WTC11 (cell line): Measurements from ENCODE around the gene NTN5. TPM values are rescaled to one million over a fixed set of nuclear protein-coding genes. Genes with fewer than 3 reads are reported as not detected.

Experiments
- ATAC-seq: fragments of 200-7000 bp; cut with Tn5 transposase; 2 replicates; pipeline ENCODE4 v1.10.0; 2021; ENCODE audit warnings: mild to moderate bottlenecking, moderate library complexity
- CTCF ChIA-PET: fragments of 300-600 bp; sonication (Branson Sonifier 250); formaldehyde crosslinking; loops from one replicate; lab custom pipeline; 2021; ENCODE audit warnings: antibody characterized with exemption; lab: Charles Lee
- POLR2A ChIA-PET: fragments of 350-600 bp; sonication (Branson Sonifier 250); formaldehyde crosslinking; loops from one replicate; lab custom pipeline; 2021; ENCODE audit warnings: antibody characterized with exemption; lab: Charles Lee
- DNase-seq: peaks from one replicate; pipeline ENCODE4 v3.0.0; 2021; ENCODE audit warnings: low spot score
- H3K27ac Mint-ChIP-seq: 2 replicates; pipeline ENCODE4 v1.8.0; 2021; ENCODE audit warnings: mixed read lengths
- H3K27me3 Mint-ChIP-seq: 2 replicates; pipeline ENCODE4 v1.8.0; 2021; ENCODE audit warnings: low read depth, mild to moderate bottlenecking, moderate library complexity, mixed read lengths
- H3K36me3 Mint-ChIP-seq: 2 replicates; pipeline ENCODE4 v1.8.0; 2021; ENCODE audit warnings: mixed read lengths
- H3K4me1 Mint-ChIP-seq: 2 replicates; pipeline ENCODE4 v1.8.0; 2022; ENCODE audit warnings: mixed read lengths
- H3K4me3 Mint-ChIP-seq: 2 replicates; pipeline ENCODE4 v1.8.0; 2021; ENCODE audit warnings: mild to moderate bottlenecking, moderate library complexity, mixed read lengths
- H3K9me3 Mint-ChIP-seq: 2 replicates; pipeline ENCODE4 v1.8.0; 2021; ENCODE audit warnings: mixed read lengths
- CREB1 ChIP-seq: sonication (generic); formaldehyde crosslinking; IDR thresholded peaks from 2 replicates; pipeline ENCODE4 v1.8.0; 2023; ENCODE audit warnings: mild to moderate bottlenecking, missing genetic modification reagents
- EMX1 ChIP-seq: fragments of 250-450 bp; sonication (Bioruptor Pico); IDR thresholded peaks from 2 replicates; pipeline ENCODE4 v1.8.0; 2021; ENCODE audit warnings: mild to moderate bottlenecking
- FOXJ3 ChIP-seq: sonication (generic); formaldehyde crosslinking; IDR thresholded peaks from 2 replicates; pipeline ENCODE4 v1.9.0; 2021; ENCODE audit warnings: missing genetic modification reagents, mild to moderate bottlenecking, borderline replicate concordance
- FOXK1 ChIP-seq: sonication (generic); formaldehyde crosslinking; IDR thresholded peaks from 2 replicates; pipeline ENCODE4 v1.8.0; 2022; ENCODE audit warnings: mild to moderate bottlenecking, moderate library complexity, missing genetic modification reagents
- GTF2I ChIP-seq: fragments of 250-450 bp; sonication (Bioruptor Pico); conservative IDR thresholded peaks from 2 replicates; pipeline ENCODE4 v1.4.0; 2021; ENCODE audit warnings: mild to moderate bottlenecking
- HMGA2 ChIP-seq: fragments of 250-450 bp; sonication (Bioruptor Pico); IDR thresholded peaks from 2 replicates; pipeline ENCODE4 v1.4.0; 2021; ENCODE audit warnings: mild to moderate bottlenecking, moderate library complexity
- IRF1 ChIP-seq: sonication (generic); formaldehyde crosslinking; IDR thresholded peaks from 2 replicates; pipeline ENCODE4 v1.8.0; 2023; ENCODE audit warnings: missing genetic modification reagents
- JAZF1 ChIP-seq: fragments of 250-450 bp; sonication (Bioruptor Pico); IDR thresholded peaks from 2 replicates; pipeline ENCODE4 v1.9.0; 2021; ENCODE audit warnings: moderate library complexity, mild to moderate bottlenecking, inconsistent platforms
- MLX ChIP-seq: sonication (generic); formaldehyde crosslinking; IDR thresholded peaks from 2 replicates; pipeline ENCODE4 v1.8.1; 2023; ENCODE audit warnings: mild to moderate bottlenecking, missing genetic modification reagents, moderate library complexity
- NR2C2 ChIP-seq: sonication (generic); formaldehyde crosslinking; IDR thresholded peaks from 2 replicates; pipeline ENCODE4 v1.8.0; 2022; ENCODE audit warnings: mild to moderate bottlenecking, missing genetic modification reagents
- PRRX2 ChIP-seq: fragments of 250-450 bp; sonication (Bioruptor Pico); IDR thresholded peaks from 2 replicates; pipeline ENCODE4 v1.8.0; 2021; ENCODE audit warnings: mild to moderate bottlenecking
- TEAD4 ChIP-seq: sonication (generic); formaldehyde crosslinking; IDR thresholded peaks from 2 replicates; pipeline ENCODE4 v1.8.0; 2022; ENCODE audit warnings: mild to moderate bottlenecking, missing genetic modification reagents
- ZBTB21 ChIP-seq: sonication (generic); formaldehyde crosslinking; IDR thresholded peaks from 2 replicates; pipeline ENCODE4 v1.8.1; 2023; ENCODE audit warnings: mild to moderate bottlenecking, missing genetic modification reagents, borderline replicate concordance
- ZMAT4 ChIP-seq: fragments of 250-450 bp; sonication (Bioruptor Pico); IDR thresholded peaks from 2 replicates; pipeline ENCODE4 v1.9.0; 2021; ENCODE audit warnings: mild to moderate bottlenecking
- ZNF396 ChIP-seq: fragments of 250-450 bp; sonication (Bioruptor Pico); IDR thresholded peaks from 2 replicates; pipeline ENCODE4 v1.8.0; 2021; ENCODE audit warnings: mild to moderate bottlenecking, moderate library complexity, borderline replicate concordance
- ZSCAN18 ChIP-seq: fragments of 250-450 bp; sonication (Bioruptor Pico); IDR thresholded peaks from 2 replicates; pipeline ENCODE4 v2.1.2; 2022; ENCODE audit warnings: mild to moderate bottlenecking, moderate library complexity
- total RNA-seq: library from RNA; stranded (reverse); gene quantifications from 3 replicates; pipeline ENCODE4 v1.2.3, GENCODE V29; 2021
- TF ChIP-seq, protein P1 (sequence below): sonication (generic); formaldehyde crosslinking; IDR thresholded peaks from 2 replicates; pipeline ENCODE4 v1.8.0; 2022; ENCODE audit warnings: missing genetic modification reagents
- TF ChIP-seq, protein P2 (sequence below): sonication (generic); formaldehyde crosslinking; IDR thresholded peaks from 2 replicates; pipeline ENCODE4 v1.8.1; 2023; ENCODE audit warnings: mild to moderate bottlenecking, missing genetic modification reagents
- TF ChIP-seq, protein P3 (sequence below): sonication (generic); formaldehyde crosslinking; IDR thresholded peaks from 2 replicates; pipeline ENCODE4 v1.8.1; 2023; ENCODE audit warnings: mild to moderate bottlenecking, moderate library complexity, missing genetic modification reagents
- TF ChIP-seq, protein P4 (sequence below): sonication (generic); formaldehyde crosslinking; IDR thresholded peaks from 2 replicates; pipeline ENCODE4 v1.8.1; 2023; ENCODE audit warnings: mild to moderate bottlenecking, missing genetic modification reagents, moderate library complexity

Gene NTN5
- total RNA-seq, 1 experiment from 2014 or later, result 0.28 TPM

- TF ChIP-seq ZNF396 (no peak), EMX1 (CRISPR knock-in tag) (no peak), CREB1 (no peak), JAZF1 (no peak), ZBTB21 (no peak), FOXK1 (no peak)
- TF ChIP-seq, protein P1, sequence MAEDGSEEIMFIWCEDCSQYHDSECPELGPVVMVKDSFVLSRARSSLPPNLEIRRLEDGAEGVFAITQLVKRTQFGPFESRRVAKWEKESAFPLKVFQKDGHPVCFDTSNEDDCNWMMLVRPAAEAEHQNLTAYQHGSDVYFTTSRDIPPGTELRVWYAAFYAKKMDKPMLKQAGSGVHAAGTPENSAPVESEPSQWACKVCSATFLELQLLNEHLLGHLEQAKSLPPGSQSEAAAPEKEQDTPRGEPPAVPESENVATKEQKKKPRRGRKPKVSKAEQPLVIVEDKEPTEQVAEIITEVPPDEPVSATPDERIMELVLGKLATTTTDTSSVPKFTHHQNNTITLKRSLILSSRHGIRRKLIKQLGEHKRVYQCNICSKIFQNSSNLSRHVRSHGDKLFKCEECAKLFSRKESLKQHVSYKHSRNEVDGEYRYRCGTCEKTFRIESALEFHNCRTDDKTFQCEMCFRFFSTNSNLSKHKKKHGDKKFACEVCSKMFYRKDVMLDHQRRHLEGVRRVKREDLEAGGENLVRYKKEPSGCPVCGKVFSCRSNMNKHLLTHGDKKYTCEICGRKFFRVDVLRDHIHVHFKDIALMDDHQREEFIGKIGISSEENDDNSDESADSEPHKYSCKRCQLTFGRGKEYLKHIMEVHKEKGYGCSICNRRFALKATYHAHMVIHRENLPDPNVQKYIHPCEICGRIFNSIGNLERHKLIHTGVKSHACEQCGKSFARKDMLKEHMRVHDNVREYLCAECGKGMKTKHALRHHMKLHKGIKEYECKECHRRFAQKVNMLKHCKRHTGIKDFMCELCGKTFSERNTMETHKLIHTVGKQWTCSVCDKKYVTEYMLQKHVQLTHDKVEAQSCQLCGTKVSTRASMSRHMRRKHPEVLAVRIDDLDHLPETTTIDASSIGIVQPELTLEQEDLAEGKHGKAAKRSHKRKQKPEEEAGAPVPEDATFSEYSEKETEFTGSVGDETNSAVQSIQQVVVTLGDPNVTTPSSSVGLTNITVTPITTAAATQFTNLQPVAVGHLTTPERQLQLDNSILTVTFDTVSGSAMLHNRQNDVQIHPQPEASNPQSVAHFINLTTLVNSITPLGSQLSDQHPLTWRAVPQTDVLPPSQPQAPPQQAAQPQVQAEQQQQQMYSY (CRISPR knock-in tag), result no peak
- TF ChIP-seq, protein P2, sequence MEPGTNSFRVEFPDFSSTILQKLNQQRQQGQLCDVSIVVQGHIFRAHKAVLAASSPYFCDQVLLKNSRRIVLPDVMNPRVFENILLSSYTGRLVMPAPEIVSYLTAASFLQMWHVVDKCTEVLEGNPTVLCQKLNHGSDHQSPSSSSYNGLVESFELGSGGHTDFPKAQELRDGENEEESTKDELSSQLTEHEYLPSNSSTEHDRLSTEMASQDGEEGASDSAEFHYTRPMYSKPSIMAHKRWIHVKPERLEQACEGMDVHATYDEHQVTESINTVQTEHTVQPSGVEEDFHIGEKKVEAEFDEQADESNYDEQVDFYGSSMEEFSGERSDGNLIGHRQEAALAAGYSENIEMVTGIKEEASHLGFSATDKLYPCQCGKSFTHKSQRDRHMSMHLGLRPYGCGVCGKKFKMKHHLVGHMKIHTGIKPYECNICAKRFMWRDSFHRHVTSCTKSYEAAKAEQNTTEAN, result no peak
Measured at GRCh38 chr19:48668332-48668731, 4.5 kb downstream of the NTN5 start (continued).

GRCh38 chr19:48665786-48666185, 7.0 kb downstream of the NTN5 start:
- H3K4me3 Mint-ChIP-seq, result no peak overlapping the region
- peaks cover 4% of the 10 kb centered on the region for H3K36me3 Mint-ChIP-seq
- CTCF ChIA-PET, result interaction anchor here (1.8 kb wide), 1 partner anchor 10 kb away, joined by 4 read pairs; no protein-coding TSS in a partner anchor
- POLR2A ChIA-PET, result interaction anchor here (0.7 kb wide), 1 partner anchor 18 kb away, joined by 3 read pairs; no protein-coding TSS in a partner anchor
- peaks cover 9% of the 10 kb centered on the region for H3K27me3 Mint-ChIP-seq
- H3K9me3 Mint-ChIP-seq, result peaks cover 15% of the 10 kb centered on the region
- no peak overlapping the region for H3K27ac Mint-ChIP-seq
- DNase-seq, result no peak
- TF ChIP-seq TEAD4 (CRISPR knock-in tag) (no peak), NR2C2 (CRISPR knock-in tag) (no peak), MLX (CRISPR knock-in tag) (no peak), PRRX2 (CRISPR knock-in tag) (no peak), GTF2I (CRISPR knock-in tag) (no peak), ZMAT4 (no peak), HMGA2 (CRISPR knock-in tag) (no peak), ZSCAN18 (CRISPR knock-in tag) (no peak), FOXJ3 (CRISPR knock-in tag) (no peak), IRF1 (CRISPR knock-in tag) (no peak)
- TF ChIP-seq, protein P3, sequence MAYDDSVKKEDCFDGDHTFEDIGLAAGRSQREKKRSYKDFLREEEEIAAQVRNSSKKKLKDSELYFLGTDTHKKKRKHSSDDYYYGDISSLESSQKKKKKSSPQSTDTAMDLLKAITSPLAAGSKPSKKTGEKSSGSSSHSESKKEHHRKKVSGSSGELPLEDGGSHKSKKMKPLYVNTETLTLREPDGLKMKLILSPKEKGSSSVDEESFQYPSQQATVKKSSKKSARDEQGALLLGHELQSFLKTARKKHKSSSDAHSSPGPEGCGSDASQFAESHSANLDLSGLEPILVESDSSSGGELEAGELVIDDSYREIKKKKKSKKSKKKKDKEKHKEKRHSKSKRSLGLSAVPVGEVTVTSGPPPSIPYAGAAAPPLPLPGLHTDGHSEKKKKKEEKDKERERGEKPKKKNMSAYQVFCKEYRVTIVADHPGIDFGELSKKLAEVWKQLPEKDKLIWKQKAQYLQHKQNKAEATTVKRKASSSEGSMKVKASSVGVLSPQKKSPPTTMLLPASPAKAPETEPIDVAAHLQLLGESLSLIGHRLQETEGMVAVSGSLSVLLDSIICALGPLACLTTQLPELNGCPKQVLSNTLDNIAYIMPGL, result no peak
- TF ChIP-seq, protein P4, sequence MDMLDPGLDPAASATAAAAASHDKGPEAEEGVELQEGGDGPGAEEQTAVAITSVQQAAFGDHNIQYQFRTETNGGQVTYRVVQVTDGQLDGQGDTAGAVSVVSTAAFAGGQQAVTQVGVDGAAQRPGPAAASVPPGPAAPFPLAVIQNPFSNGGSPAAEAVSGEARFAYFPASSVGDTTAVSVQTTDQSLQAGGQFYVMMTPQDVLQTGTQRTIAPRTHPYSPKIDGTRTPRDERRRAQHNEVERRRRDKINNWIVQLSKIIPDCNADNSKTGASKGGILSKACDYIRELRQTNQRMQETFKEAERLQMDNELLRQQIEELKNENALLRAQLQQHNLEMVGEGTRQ (CRISPR knock-in tag), result no peak
- TF ChIP-seq, all 79 proteins: peak for 0
- H3K4me1 Mint-ChIP-seq, result no peaks in the 10 kb centered on the region
- no peak for ATAC-seq
